PC-3 (cell line): ENCODE measurements around the gene SAMM50. TPM values are rescaled to one million over a fixed set of nuclear protein-coding genes. Genes with fewer than 3 reads are reported as not detected.

Experiments used
- ATAC-seq: fragments of 200-7000 bp; cut with Tn5 transposase; 2 replicates; pipeline ENCODE4 v1.9.1; 2020; ENCODE audit warnings: mild to moderate bottlenecking, moderate library complexity
- BruUV-seq: library from RNA; stranded (reverse); fragments of 400-500 nt; replicated peaks from 2 replicates; lab custom pipeline; 2021; lab: Mats Ljungman, UMichigan
- CTCF ChIA-PET: fragments of 300-600 bp; sonication (Branson Sonifier 250); formaldehyde crosslinking; loops from one replicate; lab custom pipeline; 2022; ENCODE audit warnings: antibody characterized with exemption; lab: Charles Lee
- POLR2A ChIA-PET: fragments of 300-600 bp; sonication (Branson Sonifier 250); formaldehyde crosslinking; loops from one replicate; lab custom pipeline; 2022; ENCODE audit warnings: antibody characterized with exemption; ENCODE audit not compliant: unreplicated experiment; lab: Charles Lee
- DNase-seq: peaks from one replicate; pipeline ENCODE4 v3.0.0-alpha.2; 2015
- H2AFZ ChIP-seq: fragments of 300-600 bp; sonication (generic); 2 replicates; pipeline ENCODE4 v1.6.0; 2016; ENCODE audit warnings: antibody characterized with exemption, low read length
- H3F3A ChIP-seq: fragments of 300-600 bp; sonication (generic); one replicate; pipeline ENCODE4 v1.6.0; 2017; ENCODE audit warnings: antibody characterized with exemption, low read length, control low read depth, mild to moderate bottlenecking; ENCODE audit not compliant: unreplicated experiment
- H3K27ac ChIP-seq: fragments of 300-600 bp; sonication (generic); 2 replicates; pipeline ENCODE4 v1.5.1; 2016; ENCODE audit warnings: mild to moderate bottlenecking, low read length
- H3K27me3 ChIP-seq: fragments of 300-600 bp; sonication (generic); 2 replicates; pipeline ENCODE4 v1.6.1; 2016; ENCODE audit warnings: low read length, mixed read lengths
- H3K36me3 ChIP-seq: fragments of 300-600 bp; sonication (generic); 2 replicates; pipeline ENCODE4 v1.6.1; 2016; ENCODE audit warnings: low read depth, mixed run types, low read length, mixed read lengths
- H3K4me1 ChIP-seq: fragments of 300-600 bp; sonication (generic); 2 replicates; pipeline ENCODE4 v1.5.1; 2016; ENCODE audit warnings: low read length; ENCODE audit not compliant: insufficient read depth
- H3K4me2 ChIP-seq: fragments of 300-600 bp; sonication (generic); 2 replicates; pipeline ENCODE4 v1.6.0; 2016; ENCODE audit warnings: low read length
- H3K4me3 ChIP-seq: fragments of 300-600 bp; sonication (generic); 2 replicates; pipeline ENCODE4 v1.5.1; 2016; ENCODE audit warnings: mild to moderate bottlenecking, low read length, mixed read lengths
- H3K79me2 ChIP-seq: fragments of 300-600 bp; sonication (generic); 2 replicates; pipeline ENCODE4 v1.6.1; 2017; ENCODE audit warnings: low read length, mixed read lengths
- H3K9ac ChIP-seq: fragments of 300-600 bp; sonication (generic); 2 replicates; pipeline ENCODE4 v1.6.0; 2016; ENCODE audit warnings: mild to moderate bottlenecking, low read length
- H3K9me2 ChIP-seq: fragments of 300-600 bp; sonication (generic); replicated peaks from 2 replicates; pipeline ENCODE4 v1.6.1; 2016; ENCODE audit warnings: mixed run types, low read length, mixed read lengths
- H3K9me3 ChIP-seq: fragments of 300-600 bp; sonication (generic); 2 replicates; pipeline ENCODE4 v1.6.1; 2016; ENCODE audit warnings: low read length, mixed read lengths
- H4K20me1 ChIP-seq: fragments of 300-600 bp; sonication (generic); 2 replicates; pipeline ENCODE4 v1.6.1; 2016; ENCODE audit warnings: low read length, mixed read lengths
- CTCF ChIP-seq: fragments of 300-600 bp; sonication (generic); conservative IDR thresholded peaks from 2 replicates; pipeline ENCODE4 v1.5.1; 2017; ENCODE audit warnings: antibody characterized with exemption, low read depth, mild to moderate bottlenecking, low read length
- EZH2 ChIP-seq: fragments of 300-600 bp; sonication (generic); IDR thresholded peaks from one replicate; pipeline ENCODE4 v1.6.1; 2017; ENCODE audit warnings: antibody characterized with exemption, mild to moderate bottlenecking, low read length; ENCODE audit not compliant: unreplicated experiment
- EZH2phosphoT487 ChIP-seq: fragments of 300-600 bp; sonication (generic); IDR thresholded peaks from 2 replicates; pipeline ENCODE4 v1.6.1; 2018; ENCODE audit warnings: mild to moderate bottlenecking, antibody characterized with exemption, low read length, borderline replicate concordance
- intact Hi-C: fragments of 100-400 bp; cut with micrococcal nuclease; formaldehyde crosslinking; loops from 2 replicates; pipeline ENCODE4 v1.9.0; 2023
- total RNA-seq: library from RNA; depleted of rRNA; stranded (reverse); fragments of >200 nt; gene quantifications from 2 replicates; pipeline ENCODE4 v1.2.3, GENCODE V29; 2014

SAMM50 gene
- total RNA-seq, 1 experiment from 2014 or later = 34.5 TPM

- ChIA-PET CTCF (no interaction called here), POLR2A (no interaction called here)
- Histone ChIP-seq H4K20me1 (no peaks in the 10 kb centered on the region), H3K9me2 (no peaks in the 10 kb centered on the region), H3F3A (no peaks in the 10 kb centered on the region), H3K36me3 (peaks cover 11% of the 10 kb centered on the region; the same call in 1 of the 2 replicates), H3K4me3 (no peak overlapping the region), H3K9ac (no peak overlapping the region), H3K27me3 (no peaks in the 10 kb centered on the region), H3K4me2 (no peak overlapping the region), H2AFZ (no peak overlapping the region), H3K4me1 (no peaks in the 10 kb centered on the region), H3K9me3 (no peaks in the 10 kb centered on the region), H3K79me2 (no peaks in the 10 kb centered on the region), H3K27ac (no peak overlapping the region)
- intact Hi-C loops = no loop called here
- no peak for TF ChIP-seq CTCF
- TF ChIP-seq EZH2 = no peak
- no peak for TF ChIP-seq EZH2phosphoT487
- DNase-seq (no peak), ATAC-seq (no peak)
- no TSS peak for BruUV-seq
Observed at GRCh38 chr22:43980579-43980978, 25.3 kb downstream of the SAMM50 start.

- no peaks in the 10 kb centered on the region for H3K79me2 ChIP-seq
- H3K27me3 ChIP-seq = no peaks in the 10 kb centered on the region
- peaks cover 11% of the 10 kb centered on the region; the same call in 1 of the 2 replicates for H3K36me3 ChIP-seq
- no peaks in the 10 kb centered on the region for H3K9me3 ChIP-seq
- H3K4me2 ChIP-seq = no peak overlapping the region
- no peaks in the 10 kb centered on the region for H3K4me1 ChIP-seq
- CTCF ChIA-PET = no interaction called here
- no peaks in the 10 kb centered on the region for H3K9me2 ChIP-seq
- no peak overlapping the region for H3K4me3 ChIP-seq
- intact Hi-C loops = no loop called here
- TF ChIP-seq EZH2 (no peak), EZH2phosphoT487 (no peak), CTCF (no peak)
- no peaks in the 10 kb centered on the region for H4K20me1 ChIP-seq
- no peak for ATAC-seq
- H3F3A ChIP-seq = no peaks in the 10 kb centered on the region
- no peak overlapping the region for H3K9ac ChIP-seq
- H3K27ac ChIP-seq = no peak overlapping the region
- no peak overlapping the region for H2AFZ ChIP-seq
- no TSS peak for BruUV-seq
- no peak for DNase-seq
- POLR2A ChIA-PET = no interaction called here
Observed at GRCh38 chr22:43980996-43981395, 25.8 kb downstream of the SAMM50 start.

- Histone ChIP-seq H3K9me2 (no peaks in the 10 kb centered on the region), H3K79me2 (no peaks in the 10 kb centered on the region), H3K9ac (no peak overlapping the region), H3K9me3 (no peaks in the 10 kb centered on the region), H3K27ac (no peak overlapping the region), H3K36me3 (peaks cover 11% of the 10 kb centered on the region; the same call in 1 of the 2 replicates), H4K20me1 (no peaks in the 10 kb centered on the region), H3K4me2 (no peak overlapping the region), H3K27me3 (no peaks in the 10 kb centered on the region), H3F3A (no peaks in the 10 kb centered on the region), H3K4me1 (no peaks in the 10 kb centered on the region), H2AFZ (no peak overlapping the region), H3K4me3 (no peak overlapping the region)
- intact Hi-C loops = no loop called here
- DNase-seq = no peak
- TF ChIP-seq CTCF (no peak), EZH2 (no peak), EZH2phosphoT487 (no peak)
- ChIA-PET CTCF (no interaction called here), POLR2A (no interaction called here)
- no peak for ATAC-seq
- BruUV-seq = no TSS peak
Observed at GRCh38 chr22:43983808-43984207, 28.6 kb downstream of the SAMM50 start.
